ENCODE results near the gene SETDB2. TPM values are rescaled to one million over a fixed set of nuclear protein-coding genes. Genes with fewer than 3 reads are reported as not detected.
A peak's percentile ranks its signal among the peaks of the same experiment; 100 is the strongest.

SETDB2 gene
- polyA plus RNA-seq, 3 donors from 2014 or later = 5.5 to 8.8 (median 7.5) TPM

GRCh38 chr13:49533591-49534269 lies 89.7 kb downstream of the SETDB2 start:
- no peaks in the 10 kb centered on the region for H3K9me3 Mint-ChIP-seq
- H3K27me3 Mint-ChIP-seq (ENCODE audit: low read depth in 3 of 3) = no peaks in the 10 kb centered on the region
- peaks cover 8 to 17% of the 10 kb centered on the region in 2 donors for H3K4me1 Mint-ChIP-seq
- peaks cover 27 to 31% (median 31%) of the 10 kb centered on the region in 3 donors for H3K36me3 Mint-ChIP-seq
- no peak overlapping the region for H3K4me3 Mint-ChIP-seq
- no peak for DNase-seq
- H3K27ac Mint-ChIP-seq = peak overlapping the region in 1 of 6 donors; percentile 6

- Mint-ChIP-seq H3K27me3 (ENCODE audit: low read depth in 3 of 3) (no peaks in the 10 kb centered on the region), H3K27ac (no peak overlapping the region), H3K36me3 (peaks cover 34 to 40% (median 37%) of the 10 kb centered on the region in 3 donors), H3K9me3 (no peaks in the 10 kb centered on the region), H3K4me1 (peaks cover 2 to 14% of the 10 kb centered on the region in 2 donors), H3K4me3 (no peak overlapping the region)
- no peak for DNase-seq
These were observed 92.2 kb downstream of the SETDB2 start for GRCh38 chr13:49536144-49536873.

GRCh38 chr13:49538404-49538803 lies 94.3 kb downstream of the SETDB2 start:
- no peak for DNase-seq
- Mint-ChIP-seq H3K27ac (no peak overlapping the region), H3K36me3 (peaks cover 33 to 48% (median 38%) of the 10 kb centered on the region in 3 donors), H3K4me3 (no peak overlapping the region), H3K27me3 (ENCODE audit: low read depth in 3 of 3) (peaks cover 0 to 1% (median 0%) of the 10 kb centered on the region in 3 donors), H3K9me3 (no peaks in the 10 kb centered on the region), H3K4me1 (peaks cover 0 to 9% of the 10 kb centered on the region in 2 donors)

GRCh38 chr13:49539313-49539712 lies 95.2 kb downstream of the SETDB2 start:
- Mint-ChIP-seq H3K27me3 (ENCODE audit: low read depth in 3 of 3) (peaks cover 0 to 1% (median 0%) of the 10 kb centered on the region in 3 donors), H3K36me3 (peaks cover 33 to 48% (median 36%) of the 10 kb centered on the region in 3 donors), H3K27ac (no peak overlapping the region), H3K4me1 (peaks cover 0 to 9% of the 10 kb centered on the region in 2 donors), H3K4me3 (no peak overlapping the region), H3K9me3 (no peaks in the 10 kb centered on the region)
- DNase-seq = no peak

- peaks cover 0 to 9% of the 10 kb centered on the region in 2 donors for H3K4me1 Mint-ChIP-seq
- H3K27me3 Mint-ChIP-seq (ENCODE audit: low read depth in 3 of 3) = peaks cover 0 to 1% (median 0%) of the 10 kb centered on the region in 3 donors
- H3K4me3 Mint-ChIP-seq = no peak overlapping the region
- H3K36me3 Mint-ChIP-seq = peaks cover 34 to 52% (median 36%) of the 10 kb centered on the region in 3 donors
- no peak for DNase-seq
- H3K27ac Mint-ChIP-seq = no peak overlapping the region
- H3K9me3 Mint-ChIP-seq = no peaks in the 10 kb centered on the region
These were observed 95.7 kb downstream of the SETDB2 start for GRCh38 chr13:49539746-49540145.

GRCh38 chr13:49540552-49540951 lies 96.5 kb downstream of the SETDB2 start:
- DNase-seq = no peak
- Mint-ChIP-seq H3K36me3 (peaks cover 34 to 56% (median 39%) of the 10 kb centered on the region in 3 donors), H3K27ac (peak overlapping the region in 3 of 6 donors; percentile 3 to 12 (median 8)), H3K4me3 (peak overlapping the region in 3 of 5 donors; percentile 31 to 51 (median 35)), H3K27me3 (ENCODE audit: low read depth in 3 of 3) (peaks cover 0 to 1% (median 0%) of the 10 kb centered on the region in 3 donors), H3K4me1 (peaks cover 0 to 9% of the 10 kb centered on the region in 2 donors), H3K9me3 (no peaks in the 10 kb centered on the region)

- Mint-ChIP-seq H3K4me3 (no peak overlapping the region), H3K4me1 (peaks cover 0 to 9% of the 10 kb centered on the region in 2 donors), H3K27ac (no peak overlapping the region)
These were observed 99.6 kb downstream of the SETDB2 start for GRCh38 chr13:49543656-49544055.

More at GRCh38 chr13:49543656-49544055, 99.6 kb downstream of the SETDB2 start:
- no peak for DNase-seq
- Mint-ChIP-seq H3K27me3 (ENCODE audit: low read depth in 3 of 3) (peaks cover 0 to 1% (median 1%) of the 10 kb centered on the region in 3 donors), H3K9me3 (no peaks in the 10 kb centered on the region), H3K36me3 (peaks cover 20 to 65% (median 37%) of the 10 kb centered on the region in 3 donors)

Other genes starting within 250 kb of the SETDB2 start
- gene MLNR, start 223.9 kb upstream of the SETDB2 start, polyA plus RNA-seq = not detected
- gene CDADC1, start 196.3 kb upstream of the SETDB2 start, polyA plus RNA-seq = 10 to 100 TPM; 11.2 to 17.9 (median 13.0) TPM
- 10 to 100 TPM in 1 of 3 donors, 1 to 10 TPM in 2; 4.9 to 11.0 (median 7.0) TPM for gene CAB39L, start 210 bp upstream of the SETDB2 start, polyA plus RNA-seq
- 10 to 100 TPM; 67.1 to 79.2 (median 70.6) TPM for gene PHF11, start 51.7 kb downstream of the SETDB2 start, polyA plus RNA-seq
- 10 to 100 TPM in 2 of 3 donors, 1 to 10 TPM in 1; 6.5 to 13.0 (median 10.3) TPM for gene RCBTB1, start 141.3 kb downstream of the SETDB2 start, polyA plus RNA-seq
- 1 to 10 TPM in 1 of 3 donors, under 1 TPM in 2; 0.27 to 1.3 (median 0.38) TPM for gene ARL11, start 184.2 kb downstream of the SETDB2 start, polyA plus RNA-seq
- gene EBPL, start 247.2 kb downstream of the SETDB2 start, polyA plus RNA-seq = 10 to 100 TPM; 47.3 to 53.6 (median 49.6) TPM